SW 1271 (cell line): ENCODE results near the gene PTGDR.

Source experiments
- DNase-seq, 2 experiments: peaks; one replicate each; lab custom pipeline; 2025; lab: John Stamatoyannopoulos, UW

PTGDR gene

DNA sequence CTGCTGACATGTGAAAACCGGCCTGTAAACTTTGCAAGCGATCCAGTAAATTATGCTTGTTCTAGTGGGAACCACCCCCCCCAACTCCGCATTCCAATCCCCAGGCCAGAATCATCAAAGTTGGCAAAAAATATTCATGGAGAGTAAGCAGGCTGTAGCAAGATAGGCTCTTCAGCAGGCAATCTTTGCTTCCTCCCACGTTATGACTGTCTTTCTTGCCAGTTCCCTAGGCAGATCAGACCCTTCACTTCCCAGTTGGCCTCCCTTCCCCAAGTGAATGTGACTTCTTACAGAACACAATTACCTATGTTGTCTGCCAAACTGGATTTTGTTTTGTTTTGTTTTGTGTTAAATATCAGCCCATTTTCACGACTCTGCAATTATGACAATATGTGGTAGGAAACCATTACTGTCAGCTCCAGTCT is 45.4 kb downstream of the PTGDR start:
- DNase-seq = no peak

DNA sequence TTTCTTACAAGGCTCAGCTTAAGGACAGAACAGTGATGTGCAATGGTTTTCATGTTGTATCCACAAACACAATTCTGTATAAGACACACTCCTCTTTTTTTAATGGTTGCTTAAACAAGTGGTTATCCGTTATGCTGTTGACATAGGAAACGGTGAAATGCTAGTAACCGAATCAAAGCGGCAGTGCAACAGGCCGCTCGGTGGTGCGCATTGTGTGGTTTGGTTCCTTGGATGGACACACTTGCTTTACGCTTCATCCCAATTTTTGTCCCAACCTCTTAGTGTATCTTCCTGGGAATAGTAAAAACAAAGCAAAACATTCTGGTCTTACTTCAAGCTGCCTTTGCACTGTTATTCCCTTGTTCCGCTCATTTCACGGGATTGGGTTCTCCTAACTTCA is 46.0 kb downstream of the PTGDR start:
- DNase-seq = no peak

GRCh38 chr14:52313903-52314594 is 46.6 kb downstream of the PTGDR start, which contains the start of gene PTGER2:
Gene PTGER2 (plus strand): TSS chr14:52314312. CDS start chr14:52314549, 237 bp downstream.
- no peak for DNase-seq

GRCh38 chr14:52314595-52315354 is 47.3 kb downstream of the PTGDR start:
- DNase-seq = no peak

DNA sequence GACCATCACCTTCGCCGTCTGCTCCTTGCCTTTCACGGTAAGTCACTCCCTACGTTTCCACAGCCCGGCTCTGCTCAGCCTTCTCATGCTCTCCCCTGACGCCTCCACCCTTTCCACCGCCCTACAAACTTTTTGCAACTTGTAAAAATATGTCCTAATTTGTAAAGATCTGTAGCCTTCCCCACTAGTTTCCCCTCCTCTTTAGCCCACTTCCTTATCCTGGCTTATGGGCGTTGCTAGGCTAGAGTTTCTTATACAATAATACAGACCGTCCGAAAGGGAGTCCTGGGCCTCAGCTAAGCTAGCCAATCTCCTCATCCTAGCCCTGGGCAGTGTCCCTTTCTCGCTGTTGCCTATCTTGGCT is 47.8 kb downstream of the PTGDR start:
- DNase-seq = no peak

- DNase-seq = no peak
These were observed 50.6 kb downstream of the PTGDR start for GRCh38 chr14:52318062-52318461.

GRCh38 chr14:52318826-52319645 is 51.5 kb downstream of the PTGDR start:
- no peak for DNase-seq

- DNase-seq = no peak
These were observed 52.4 kb downstream of the PTGDR start for GRCh38 chr14:52319919-52320318.

- no peak for DNase-seq
These were observed 57.6 kb downstream of the PTGDR start for GRCh38 chr14:52325126-52325525.

DNA sequence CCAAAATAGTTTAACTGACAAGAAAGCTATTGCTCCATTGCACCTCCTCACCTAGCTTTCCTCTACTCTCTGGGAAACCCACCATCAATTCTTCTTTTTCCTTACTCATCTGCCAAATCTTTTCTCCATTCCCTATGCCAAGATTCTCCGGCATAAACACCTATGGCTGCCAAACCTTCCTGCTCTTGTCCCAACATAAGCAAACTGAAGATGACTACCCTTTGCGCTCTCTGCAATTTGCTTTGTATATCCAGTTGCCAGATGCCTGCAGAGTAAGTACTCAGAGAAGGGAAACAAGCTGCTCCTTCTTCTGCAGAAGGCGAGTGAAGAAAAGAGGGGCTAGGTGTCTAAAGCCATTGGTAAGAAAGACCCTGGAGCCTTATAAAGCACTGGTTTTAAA is 58.1 kb downstream of the PTGDR start:
- DNase-seq = no peak
